ENCODE results near the gene CD6.

CD6 gene

DNA sequence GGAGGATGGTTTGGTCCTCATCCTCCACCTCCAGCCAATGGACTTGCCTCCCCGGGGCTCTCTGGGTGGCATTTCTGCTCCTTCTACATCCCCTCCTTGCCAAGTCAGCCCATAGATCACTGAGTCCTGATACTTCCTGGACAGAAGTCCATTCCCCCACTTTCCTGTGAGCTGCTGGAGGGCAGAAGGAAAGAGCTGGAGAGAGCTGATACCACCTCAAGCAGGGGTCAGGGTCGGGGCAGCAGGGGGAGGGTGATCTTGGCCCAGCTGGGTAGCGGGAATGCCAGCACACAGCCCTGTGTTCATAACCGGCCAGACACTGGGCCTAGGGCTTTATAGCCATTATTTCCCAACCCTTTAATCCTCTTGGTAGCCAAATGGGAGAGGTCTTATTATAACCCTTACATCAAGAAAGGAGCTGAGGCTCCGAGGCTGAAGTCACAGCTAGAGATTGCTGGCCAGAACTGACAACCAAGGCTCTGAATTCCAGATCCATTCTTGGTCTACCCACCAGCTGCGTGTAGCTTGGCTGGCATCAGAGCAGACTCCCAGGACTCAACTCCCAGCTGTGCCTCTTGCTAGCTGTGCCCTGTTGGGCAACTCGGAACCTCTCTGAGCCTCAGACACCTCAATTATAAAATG, 39.9 kb downstream of the CD6 start:
- no peak for TF ChIP-seq TAF1 (IDR thresholded peaks at IDR 0.05; ENCODE audit: borderline replicate concordance, insufficient read depth, low read length)
- TF ChIP-seq, protein P1, sequence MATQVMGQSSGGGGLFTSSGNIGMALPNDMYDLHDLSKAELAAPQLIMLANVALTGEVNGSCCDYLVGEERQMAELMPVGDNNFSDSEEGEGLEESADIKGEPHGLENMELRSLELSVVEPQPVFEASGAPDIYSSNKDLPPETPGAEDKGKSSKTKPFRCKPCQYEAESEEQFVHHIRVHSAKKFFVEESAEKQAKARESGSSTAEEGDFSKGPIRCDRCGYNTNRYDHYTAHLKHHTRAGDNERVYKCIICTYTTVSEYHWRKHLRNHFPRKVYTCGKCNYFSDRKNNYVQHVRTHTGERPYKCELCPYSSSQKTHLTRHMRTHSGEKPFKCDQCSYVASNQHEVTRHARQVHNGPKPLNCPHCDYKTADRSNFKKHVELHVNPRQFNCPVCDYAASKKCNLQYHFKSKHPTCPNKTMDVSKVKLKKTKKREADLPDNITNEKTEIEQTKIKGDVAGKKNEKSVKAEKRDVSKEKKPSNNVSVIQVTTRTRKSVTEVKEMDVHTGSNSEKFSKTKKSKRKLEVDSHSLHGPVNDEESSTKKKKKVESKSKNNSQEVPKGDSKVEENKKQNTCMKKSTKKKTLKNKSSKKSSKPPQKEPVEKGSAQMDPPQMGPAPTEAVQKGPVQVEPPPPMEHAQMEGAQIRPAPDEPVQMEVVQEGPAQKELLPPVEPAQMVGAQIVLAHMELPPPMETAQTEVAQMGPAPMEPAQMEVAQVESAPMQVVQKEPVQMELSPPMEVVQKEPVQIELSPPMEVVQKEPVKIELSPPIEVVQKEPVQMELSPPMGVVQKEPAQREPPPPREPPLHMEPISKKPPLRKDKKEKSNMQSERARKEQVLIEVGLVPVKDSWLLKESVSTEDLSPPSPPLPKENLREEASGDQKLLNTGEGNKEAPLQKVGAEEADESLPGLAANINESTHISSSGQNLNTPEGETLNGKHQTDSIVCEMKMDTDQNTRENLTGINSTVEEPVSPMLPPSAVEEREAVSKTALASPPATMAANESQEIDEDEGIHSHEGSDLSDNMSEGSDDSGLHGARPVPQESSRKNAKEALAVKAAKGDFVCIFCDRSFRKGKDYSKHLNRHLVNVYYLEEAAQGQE (IDR thresholded peaks at IDR 0.05; ENCODE audit: insufficient read depth in 1 of 2, low read depth in 2 of 2, low read length in 2 of 2) = no peak

DNA sequence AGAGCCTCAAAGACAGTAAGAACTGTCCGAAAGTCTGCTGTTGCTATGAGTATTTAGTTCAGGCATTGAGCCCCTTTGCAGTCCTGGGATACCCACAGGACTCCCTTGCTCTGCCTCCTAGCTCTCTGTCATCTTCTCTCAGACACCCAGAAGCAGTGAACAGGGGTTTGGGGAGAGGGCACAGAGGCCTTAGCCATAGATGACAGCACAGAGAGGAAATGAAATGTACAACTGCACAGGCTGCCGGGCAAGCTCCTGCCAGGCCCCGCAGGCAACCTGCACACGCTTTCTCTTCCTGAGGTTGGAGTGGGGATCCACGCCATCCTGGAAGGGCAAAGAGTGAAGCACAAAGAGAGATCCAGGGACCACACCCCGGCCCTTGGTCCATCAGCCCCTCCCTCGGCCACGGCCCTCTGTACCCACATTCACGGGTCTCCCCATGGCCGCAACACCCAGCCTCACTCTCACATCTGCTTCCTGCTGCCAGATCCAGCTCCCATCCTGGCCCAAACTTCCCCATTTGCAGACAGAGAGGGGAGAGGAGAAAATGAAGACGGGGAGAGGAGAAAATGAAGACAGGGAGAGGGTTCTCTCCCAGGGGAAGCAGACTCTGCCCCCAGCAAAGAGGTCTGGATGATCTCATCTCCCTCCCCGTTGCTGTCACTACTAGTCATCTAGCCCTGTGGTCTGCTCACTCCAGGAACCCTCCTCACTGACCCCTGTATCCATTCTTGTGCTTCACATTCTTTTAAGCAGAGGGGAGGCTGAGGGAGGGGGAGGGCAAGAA, 40.7 kb downstream of the CD6 start:
- TF ChIP-seq FOXP2 (optimal IDR thresholded peaks at IDR 0.05; ENCODE audit: borderline replicate concordance, extremely low read depth, extremely low read length, insufficient read depth) = no peak
- no peak for TF ChIP-seq SIN3A (IDR thresholded peaks at IDR 0.05; ENCODE audit: borderline replicate concordance, insufficient read depth, low read length)
- TF ChIP-seq, protein P1 (IDR thresholded peaks at IDR 0.05; ENCODE audit: insufficient read depth in 1 of 2, low read depth in 2 of 2, low read length in 2 of 2) = no peak
- TF ChIP-seq TAF1 (IDR thresholded peaks at IDR 0.05; ENCODE audit: borderline replicate concordance, insufficient read depth, low read length) = no peak
- no peak for TF ChIP-seq POLR2AphosphoS5 (IDR thresholded peaks at IDR 0.05; ENCODE audit: low read depth, low read length)

GRCh38 chr11:61012737-61013215, 41.3 kb downstream of the CD6 start:
- TF ChIP-seq TAF1 (IDR thresholded peaks at IDR 0.05; ENCODE audit: borderline replicate concordance, insufficient read depth, low read length) (no peak), POLR2AphosphoS5 (IDR thresholded peaks at IDR 0.05; ENCODE audit: low read depth, low read length) (no peak), FOXP2 (optimal IDR thresholded peaks at IDR 0.05; ENCODE audit: borderline replicate concordance, extremely low read depth, extremely low read length, insufficient read depth) (no peak), SIN3A (IDR thresholded peaks at IDR 0.05; ENCODE audit: borderline replicate concordance, insufficient read depth, low read length) (no peak)
- TF ChIP-seq, protein P1 (IDR thresholded peaks at IDR 0.05; ENCODE audit: insufficient read depth in 1 of 2, low read depth in 2 of 2, low read length in 2 of 2) = no peak

GRCh38 chr11:61018059-61018458, 46.6 kb downstream of the CD6 start:
- TF ChIP-seq FOXP2 (optimal IDR thresholded peaks at IDR 0.05; ENCODE audit: borderline replicate concordance, extremely low read depth, extremely low read length, insufficient read depth) (no peak), SIN3A (IDR thresholded peaks at IDR 0.05; ENCODE audit: borderline replicate concordance, insufficient read depth, low read length) (no peak), POLR2AphosphoS5 (IDR thresholded peaks at IDR 0.05; ENCODE audit: low read depth, low read length) (no peak), TAF1 (IDR thresholded peaks at IDR 0.05; ENCODE audit: borderline replicate concordance, insufficient read depth, low read length) (no peak)
- TF ChIP-seq, protein P1 (IDR thresholded peaks at IDR 0.05; ENCODE audit: insufficient read depth in 1 of 2, low read depth in 2 of 2, low read length in 2 of 2) = no peak

Measured in PFSK-1 (cell line).